Activated CD4-positive, alpha-beta memory T cell treated with anti-CD3 and anti-CD28 coated beads, Interleukin-2, amount 10 ng/mL, durations not matched to agents 7 days and 5 days (primary cell): ENCODE data around the gene PTPN5. TPM values are rescaled to one million over a fixed set of nuclear protein-coding genes. Genes with fewer than 3 reads are reported as not detected.
A peak's percentile ranks its signal among the peaks of the same experiment; 100 is the strongest.
"Not testable (repeated sequence)": the region's sequence is repeated elsewhere in the genome, so short reads cannot be mapped to it uniquely, and the experiment has no call there.

ENCODE experiments used
- CTCF ChIA-PET: fragments of 350-600 bp; sonication (Branson Sonifier 250); formaldehyde crosslinking; loops from one replicate; lab custom pipeline; 2021; ENCODE audit warnings: antibody characterized with exemption, inconsistent platforms; lab: Charles Lee
- POLR2A ChIA-PET: fragments of 350-600 bp; sonication (Branson Sonifier 250); formaldehyde crosslinking; loops from one replicate; lab custom pipeline; 2021; ENCODE audit warnings: antibody characterized with exemption; lab: Charles Lee
- DNase-seq: peaks from one replicate; pipeline ENCODE4 v3.0.0-alpha.2; 2020
- H3K27ac Mint-ChIP-seq: one replicate; pipeline ENCODE4 v1.8.0; 2021; ENCODE audit warnings: mild to moderate bottlenecking, mixed read lengths
- H3K27me3 Mint-ChIP-seq: one replicate; pipeline ENCODE4 v1.8.0; 2021; ENCODE audit warnings: mixed read lengths
- H3K36me3 Mint-ChIP-seq: one replicate; pipeline ENCODE4 v1.8.0; 2021; ENCODE audit warnings: low read depth, mixed read lengths
- H3K4me1 Mint-ChIP-seq: one replicate; pipeline ENCODE4 v1.8.0; 2021; ENCODE audit warnings: mixed read lengths
- H3K4me3 Mint-ChIP-seq: one replicate; pipeline ENCODE4 v1.8.0; 2021; ENCODE audit warnings: mild to moderate bottlenecking, mixed read lengths
- H3K9me3 Mint-ChIP-seq: one replicate; pipeline ENCODE4 v1.8.0; 2021; ENCODE audit warnings: mixed read lengths
- total RNA-seq, 2 experiments: library from RNA; stranded (reverse); gene quantifications; one replicate each; pipeline ENCODE4 v1.2.3, GENCODE V29; 2021

The PTPN5 gene
- not detected for total RNA-seq

DNA sequence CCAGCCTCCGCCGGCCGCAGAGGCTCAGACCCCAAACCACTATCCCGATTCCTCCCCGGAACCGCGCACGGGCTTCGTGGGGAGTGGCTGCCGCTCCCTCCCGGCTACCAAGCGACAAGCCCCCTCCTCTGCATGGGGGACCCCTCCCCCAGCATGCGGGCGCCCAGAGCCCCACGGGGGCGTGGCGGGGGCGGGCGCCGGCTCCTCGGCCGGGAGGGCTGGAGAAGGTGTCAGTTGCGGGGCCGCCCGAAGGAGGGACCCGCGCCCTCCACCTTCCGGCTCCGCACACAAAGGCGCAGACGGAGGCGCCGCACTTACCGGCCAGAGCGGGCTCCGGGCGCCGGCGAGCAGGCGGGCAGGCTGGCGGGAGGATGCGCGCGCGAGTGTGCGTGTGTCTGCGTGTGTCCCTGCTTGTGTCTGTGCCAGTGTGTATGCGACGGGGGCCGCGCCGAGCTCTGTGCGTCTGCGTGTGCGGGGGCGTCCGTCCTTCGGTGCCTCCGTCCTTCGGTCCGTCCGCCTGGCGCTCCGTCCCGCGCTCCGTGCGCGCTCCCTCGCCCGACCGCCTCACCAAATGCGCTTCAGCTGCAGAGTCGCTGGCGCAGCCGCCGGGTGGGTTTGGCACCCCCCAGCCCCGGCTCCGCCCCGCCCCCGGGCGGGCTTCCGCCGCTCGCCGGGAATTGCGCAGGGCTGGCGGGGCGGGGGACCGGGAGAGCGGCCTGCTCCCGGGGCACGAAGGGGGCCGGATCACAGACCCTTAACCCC is at the start of gene PTPN5:
TSS of gene PTPN5 (minus strand) at position 592 of the 762 bp plus-strand sequence. CDS start 19,840 bp downstream, outside the sequence.
- no peak within 1 kb of the TSS for H3K27ac Mint-ChIP-seq
- no peak within 1 kb of the TSS for H3K4me3 Mint-ChIP-seq
- peaks cover 1% of the 10 kb centered on the region for H3K4me1 Mint-ChIP-seq
- CTCF ChIA-PET: interaction anchor here (1.2 kb wide), 1 partner anchor 29 kb away, joined by 4 read pairs; no protein-coding TSS in a partner anchor
- H3K9me3 Mint-ChIP-seq: no peaks in the 10 kb centered on the region
- H3K27me3 Mint-ChIP-seq: peaks cover 70% of the 10 kb centered on the region
- DNase-seq: no peak
- POLR2A ChIA-PET: no interaction called here
- no peaks in the 10 kb centered on the region for H3K36me3 Mint-ChIP-seq

- no peak overlapping the region for H3K27ac Mint-ChIP-seq
These were observed 44.8 kb upstream of the PTPN5 start for GRCh38 chr11:18836417-18836816.

DNA sequence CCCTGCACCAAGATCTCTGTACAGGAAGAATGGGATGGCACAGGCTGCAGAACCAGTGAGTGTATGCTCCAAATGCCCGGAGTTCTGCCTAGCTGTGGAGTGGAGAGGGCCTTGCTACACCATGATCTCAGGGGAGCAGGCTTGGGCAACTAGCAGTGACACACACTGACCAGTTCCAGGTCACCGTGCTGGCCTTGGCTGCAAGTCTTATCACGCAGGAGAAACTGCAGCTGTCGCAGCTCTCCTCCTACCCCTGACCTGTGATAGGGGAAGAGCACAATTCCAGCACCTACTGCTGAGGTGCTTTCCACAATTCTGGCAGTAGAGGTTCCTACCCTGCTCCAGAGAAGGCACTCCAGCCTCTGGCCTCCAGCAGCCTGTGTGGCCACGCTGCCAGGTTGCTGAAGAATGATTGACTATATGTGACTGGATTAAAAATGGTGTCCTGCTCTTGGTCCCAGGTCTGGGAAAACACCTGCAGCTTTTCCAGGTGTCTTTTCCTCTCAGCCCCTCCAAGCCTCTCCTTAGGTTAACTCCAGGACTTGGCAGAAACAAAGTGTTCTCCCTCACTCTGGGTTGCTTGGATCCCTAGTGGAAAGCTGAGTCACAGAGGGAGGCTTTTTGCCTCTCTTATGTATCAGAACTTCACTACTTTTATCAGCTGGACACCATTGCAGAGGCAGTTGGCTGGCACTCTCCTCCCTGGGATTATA is 43.3 kb upstream of the PTPN5 start:
- CTCF ChIA-PET: no interaction called here
- no peaks in the 10 kb centered on the region for H3K4me1 Mint-ChIP-seq

More at GRCh38 chr11:18836417-18836816, 44.8 kb upstream of the PTPN5 start:
- no peaks in the 10 kb centered on the region for H3K4me1 Mint-ChIP-seq
- peaks cover 34% of the 10 kb centered on the region for H3K27me3 Mint-ChIP-seq
- CTCF ChIA-PET: no interaction called here
- H3K4me3 Mint-ChIP-seq: no peak overlapping the region
- H3K36me3 Mint-ChIP-seq: peaks cover 2% of the 10 kb centered on the region
- peaks cover 13% of the 10 kb centered on the region for H3K9me3 Mint-ChIP-seq
- DNase-seq: no peak
- POLR2A ChIA-PET: no interaction called here

GRCh38 chr11:18820160-18820559 is 28.6 kb upstream of the PTPN5 start:
- CTCF ChIA-PET, H3K36me3 Mint-ChIP-seq, H3K27ac Mint-ChIP-seq, H3K9me3 Mint-ChIP-seq, POLR2A ChIA-PET, H3K4me1 Mint-ChIP-seq, DNase-seq, H3K4me3 Mint-ChIP-seq: not testable (repeated sequence)
- peaks cover 20% of the 10 kb centered on the region for H3K27me3 Mint-ChIP-seq

More for the DNA sequence above, 43.3 kb upstream of the PTPN5 start:
- POLR2A ChIA-PET: no interaction called here
- H3K9me3 Mint-ChIP-seq: peaks cover 8% of the 10 kb centered on the region
- H3K27me3 Mint-ChIP-seq: peaks cover 39% of the 10 kb centered on the region
- no peak for DNase-seq
- H3K36me3 Mint-ChIP-seq: peaks cover 2% of the 10 kb centered on the region
- no peak overlapping the region for H3K4me3 Mint-ChIP-seq
- no peak overlapping the region for H3K27ac Mint-ChIP-seq

- peaks cover 36% of the 10 kb centered on the region for H3K27me3 Mint-ChIP-seq
- H3K4me3 Mint-ChIP-seq: no peak overlapping the region
- no peaks in the 10 kb centered on the region for H3K36me3 Mint-ChIP-seq
- H3K4me1 Mint-ChIP-seq: no peaks in the 10 kb centered on the region
- no peak for DNase-seq
- H3K9me3 Mint-ChIP-seq: no peaks in the 10 kb centered on the region
- POLR2A ChIA-PET: no interaction called here
- CTCF ChIA-PET: no interaction called here
- H3K27ac Mint-ChIP-seq: no peak overlapping the region
These were observed 12.8 kb upstream of the PTPN5 start for GRCh38 chr11:18804199-18804999.

GRCh38 chr11:18802381-18803257 is 11.0 kb upstream of the PTPN5 start:
- Mint-ChIP-seq H3K4me1 (peaks cover 6% of the 10 kb centered on the region), H3K36me3 (no peaks in the 10 kb centered on the region), H3K4me3 (no peak overlapping the region), H3K9me3 (no peaks in the 10 kb centered on the region), H3K27me3 (peaks cover 32% of the 10 kb centered on the region), H3K27ac (no peak overlapping the region)
- peak; percentile 52 for DNase-seq
- POLR2A ChIA-PET: interaction anchor here (1.5 kb wide), 1 partner anchor 28 kb away, joined by 4 read pairs; no protein-coding TSS in a partner anchor
- CTCF ChIA-PET: interaction anchor here (0.7 to 3.7 kb wide), 5 partner anchors 25 to 687 kb away, joined by 3 to 29 read pairs (median 3); no protein-coding TSS in a partner anchor

DNA sequence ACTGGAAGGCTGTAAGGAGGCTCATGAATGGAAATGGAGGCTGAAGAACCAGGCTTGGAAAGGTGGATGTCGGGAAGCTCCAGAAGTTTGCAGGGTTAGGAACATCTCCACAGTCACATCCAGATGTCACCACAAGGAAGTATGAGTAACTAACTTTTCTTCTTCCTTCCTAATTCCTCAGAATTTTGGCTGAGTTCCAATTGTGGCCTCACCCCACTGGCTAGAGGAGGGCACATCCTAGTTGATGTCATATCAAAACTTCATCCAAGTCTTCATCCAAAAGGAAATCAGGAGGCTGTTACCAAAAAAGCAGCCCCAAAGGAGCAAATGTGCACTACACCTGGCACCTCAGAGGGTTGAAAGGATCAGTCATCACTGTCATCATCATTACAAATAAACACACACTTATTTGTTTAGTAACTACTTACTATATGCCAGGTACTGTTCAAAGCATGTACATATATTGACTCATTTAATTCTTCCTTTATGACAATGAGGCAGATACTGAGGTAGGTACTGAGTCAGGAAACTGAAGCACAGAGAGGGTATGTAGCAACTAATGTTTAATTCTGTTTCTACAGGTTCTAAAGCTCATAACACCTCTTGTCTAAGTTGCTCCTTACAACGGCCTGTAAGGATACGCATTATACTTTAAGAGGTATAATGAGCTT is 7.3 kb upstream of the PTPN5 start:
- DNase-seq: no peak
- Mint-ChIP-seq H3K27me3 (peaks cover 32% of the 10 kb centered on the region), H3K27ac (no peak overlapping the region), H3K4me1 (peaks cover 6% of the 10 kb centered on the region), H3K36me3 (no peaks in the 10 kb centered on the region), H3K4me3 (no peak overlapping the region), H3K9me3 (no peaks in the 10 kb centered on the region)
- ChIA-PET CTCF (interaction anchor here (0.5 to 1.4 kb wide), 4 partner anchors 11 to 1645 kb away, joined by 3 to 11 read pairs (median 3); no protein-coding TSS in a partner anchor), POLR2A (no interaction called here)

GRCh38 chr11:18794956-18795355 is 3.4 kb upstream of the PTPN5 start:
- Mint-ChIP-seq H3K4me1 (peaks cover 7% of the 10 kb centered on the region), H3K4me3 (no peak overlapping the region), H3K27me3 (peaks cover 48% of the 10 kb centered on the region), H3K36me3 (no peaks in the 10 kb centered on the region), H3K9me3 (no peaks in the 10 kb centered on the region), H3K27ac (no peak overlapping the region)
- ChIA-PET CTCF (interaction anchor here (0.9 to 2.6 kb wide), 3 partner anchors 11 to 552 kb away, joined by 3 to 9 read pairs (median 5); no protein-coding TSS in a partner anchor), POLR2A (no interaction called here)
- no peak for DNase-seq

- Mint-ChIP-seq H3K36me3 (no peaks in the 10 kb centered on the region), H3K27ac (no peak overlapping the region), H3K4me3 (no peak overlapping the region), H3K27me3 (peaks cover 67% of the 10 kb centered on the region), H3K9me3 (no peaks in the 10 kb centered on the region), H3K4me1 (peaks cover 1% of the 10 kb centered on the region)
- ChIA-PET CTCF (interaction anchor here (1.4 kb wide), 1 partner anchor 17 kb away, joined by 4 read pairs; no protein-coding TSS in a partner anchor), POLR2A (no interaction called here)
- DNase-seq: no peak
These were observed 1.2 kb upstream of the PTPN5 start for GRCh38 chr11:18792827-18793226.

GRCh38 chr11:18791969-18792628 is 501 bp upstream of the PTPN5 start:
- POLR2A ChIA-PET: no interaction called here
- CTCF ChIA-PET: no interaction called here
- H3K9me3 Mint-ChIP-seq: no peaks in the 10 kb centered on the region
- H3K27me3 Mint-ChIP-seq: peaks cover 67% of the 10 kb centered on the region
- no peak overlapping the region for H3K27ac Mint-ChIP-seq
- H3K36me3 Mint-ChIP-seq: no peaks in the 10 kb centered on the region
- H3K4me1 Mint-ChIP-seq: peaks cover 1% of the 10 kb centered on the region
- DNase-seq: no peak
- H3K4me3 Mint-ChIP-seq: no peak overlapping the region

DNA sequence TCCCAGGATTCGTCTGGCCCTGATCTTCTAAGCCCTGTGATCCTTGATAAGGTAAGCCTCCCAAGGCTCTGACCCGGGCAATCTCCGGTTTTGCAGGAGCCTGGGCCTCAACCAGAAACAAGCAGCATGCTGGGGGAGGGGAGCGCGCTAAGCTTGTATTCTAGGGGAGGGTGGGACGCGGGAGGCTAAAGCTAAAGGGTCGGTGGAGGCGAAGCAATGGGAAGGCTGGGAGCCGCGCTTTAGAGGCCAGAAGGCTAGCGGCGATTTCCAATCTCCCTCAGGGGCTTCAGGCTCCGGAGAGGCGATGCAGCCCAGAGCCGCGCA is 753 bp downstream of the PTPN5 start:
- H3K36me3 Mint-ChIP-seq: no peaks in the 10 kb centered on the region
- H3K27ac Mint-ChIP-seq: no peak overlapping the region
- CTCF ChIA-PET: interaction anchor here (1.2 kb wide), 1 partner anchor 28 kb away, joined by 4 read pairs; no protein-coding TSS in a partner anchor
- H3K9me3 Mint-ChIP-seq: no peaks in the 10 kb centered on the region
- H3K4me1 Mint-ChIP-seq: peaks cover 1% of the 10 kb centered on the region
- no peak for DNase-seq
- POLR2A ChIA-PET: no interaction called here
- H3K27me3 Mint-ChIP-seq: peaks cover 72% of the 10 kb centered on the region
- no peak overlapping the region for H3K4me3 Mint-ChIP-seq
